HG02973 (cell line): ENCODE results near the gene FRMD5.

Experiments used
- ATAC-seq: cut with Tn5 transposase; IDR thresholded peaks from one replicate; pipeline ENCODE4 v1.9.1; 2021; ENCODE audit warnings: moderate library complexity; ENCODE audit not compliant: unreplicated experiment

Gene FRMD5

GRCh38 chr15:43981576-43981975 lies 213.5 kb downstream of the FRMD5 start:
- no peak for ATAC-seq

GRCh38 chr15:43977072-43977884 lies 217.8 kb downstream of the FRMD5 start:
- no peak for ATAC-seq

- ATAC-seq, result no peak
Observed at GRCh38 chr15:43975770-43976169, 219.3 kb downstream of the FRMD5 start.

- ATAC-seq, result no peak
Observed at GRCh38 chr15:43975326-43975725, 219.7 kb downstream of the FRMD5 start.

- no peak for ATAC-seq
Observed at GRCh38 chr15:43974852-43975251, 220.2 kb downstream of the FRMD5 start.

- ATAC-seq, result no peak
Observed at GRCh38 chr15:43969802-43970375, 225.2 kb downstream of the FRMD5 start.

GRCh38 chr15:43968551-43968950 lies 226.5 kb downstream of the FRMD5 start:
- no peak for ATAC-seq

- ATAC-seq, result no peak
Observed at GRCh38 chr15:43966646-43967045, 228.4 kb downstream of the FRMD5 start.

- ATAC-seq, result no peak
Observed at GRCh38 chr15:43958861-43959330, 236.2 kb downstream of the FRMD5 start.

- ATAC-seq, result no peak
Observed at GRCh38 chr15:43957724-43958123, 237.3 kb downstream of the FRMD5 start.

- ATAC-seq, result no peak
Observed at GRCh38 chr15:43955140-43955539, 239.9 kb downstream of the FRMD5 start.

- no peak for ATAC-seq
Observed at GRCh38 chr15:43954181-43954621, 240.9 kb downstream of the FRMD5 start.

- no peak for ATAC-seq
Observed at GRCh38 chr15:43953402-43953801, 241.7 kb downstream of the FRMD5 start.

- no peak for ATAC-seq
Observed at GRCh38 chr15:43950531-43950930, 244.5 kb downstream of the FRMD5 start.

- ATAC-seq, result peak; percentile 89
Observed at GRCh38 chr15:43948691-43949325, 246.3 kb downstream of the FRMD5 start.

GRCh38 chr15:43943511-43943910 lies 251.6 kb downstream of the FRMD5 start:
- no peak for ATAC-seq

GRCh38 chr15:43942194-43942593 lies 252.9 kb downstream of the FRMD5 start:
- ATAC-seq, result no peak

GRCh38 chr15:43941555-43941954 lies 253.5 kb downstream of the FRMD5 start:
- peak; percentile 53 for ATAC-seq

GRCh38 chr15:43941071-43941470 lies 254.0 kb downstream of the FRMD5 start:
- ATAC-seq, result no peak

GRCh38 chr15:43939070-43939469 lies 256.0 kb downstream of the FRMD5 start:
- ATAC-seq, result no peak

GRCh38 chr15:43934480-43934879 lies 260.6 kb downstream of the FRMD5 start:
- no peak for ATAC-seq

GRCh38 chr15:43932907-43933306 lies 262.2 kb downstream of the FRMD5 start:
- ATAC-seq, result no peak
